ENCODE measurements around the gene NUP214. TPM values are rescaled to one million over a fixed set of nuclear protein-coding genes. Genes with fewer than 3 reads are reported as not detected.

The NUP214 gene
- total and polyA plus RNA-seq, 2 of the 4 experiments (the other 2 are of a cell fraction): 7.9 to 13.4 TPM

DNA sequence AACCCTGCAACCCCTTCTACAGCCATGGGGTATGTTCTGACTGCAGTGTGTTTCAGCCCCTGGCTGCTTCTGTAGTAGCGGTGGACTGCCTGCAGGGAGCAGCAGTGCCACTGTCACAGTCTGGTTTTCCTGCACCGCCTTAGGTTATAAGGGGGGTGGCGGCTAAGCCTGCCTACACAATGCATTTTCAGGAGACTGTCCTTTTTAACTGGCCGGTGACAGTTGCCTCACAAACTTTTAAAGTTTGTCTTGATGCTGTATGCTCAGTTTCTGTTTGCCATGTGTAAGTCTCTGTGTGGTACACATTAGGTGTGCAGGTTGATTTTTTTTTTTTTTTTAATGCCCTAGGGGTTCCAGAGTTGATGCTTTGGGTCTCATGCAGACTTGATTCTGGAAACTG lies 53.0 kb downstream of the NUP214 start:
- intact Hi-C loops (cut with micrococcal nuclease): loop anchor here (1.0 to 10.0 kb wide), 5 partner anchors 50 to 256 kb away; no protein-coding TSS in a partner anchor
- in situ Hi-C loops (cut with MboI; ENCODE audit: low sequenced_read_pairs): loop anchor here (5.0 kb wide), 1 partner anchor 159 kb away; no protein-coding TSS in a partner anchor
- ATAC-seq (ENCODE audit: low read depth): peak; percentile 91
- Histone ChIP-seq H3K79me1 (ENCODE audit: low read depth in 1 of 2, low read length in 2 of 2) (peaks cover 3 to 20% of the 10 kb centered on the region in 2 experiments; a peak in 3 of 4 replicates), H3K18ac (ENCODE audit: low read depth, low read length) (peak overlapping the region; percentile 76; the same call in 1 of the 2 replicates), H2AK5ac (ENCODE audit: low read depth, low read length) (peak overlapping the region; percentile 80; the same call in 1 of the 2 replicates), H2AK9ac (replicated peaks; ENCODE audit: low read depth, low read length, poor library complexity) (no peak overlapping the region), H3K4ac (ENCODE audit: low read depth, low read length) (peak overlapping the region; percentile 93), H3K9me3 (ENCODE audit: control insufficient read depth, insufficient read depth, low read length) (no peaks in the 10 kb centered on the region), H3K14ac (replicated peaks; ENCODE audit: low read depth, low read length) (0 out of 2 replicates have a peak overlapping the region, but pooled peaks have one; percentile 23), H2BK15ac (ENCODE audit: low read depth, low read length) (peak overlapping the region; percentile 55; the same call in 1 of the 3 replicates), H3K27me3 (ENCODE audit: control insufficient read depth, insufficient read depth, low read length) (no peaks in the 10 kb centered on the region), H4K5ac (ENCODE audit: low read depth, low read length) (0 out of 2 replicates have a peak overlapping the region, but pooled peaks have one; percentile 22), H2AFZ (replicated peaks; ENCODE audit: low read length, poor library complexity) (no peak overlapping the region), H3K27ac (ENCODE audit: insufficient read depth, low read length) (no peak overlapping the region; the same call in 1 of the 2 replicates), H3K36me3 (ENCODE audit: control insufficient read depth, insufficient read depth, low read length) (peaks cover 20% of the 10 kb centered on the region), H3K23ac (ENCODE audit: low read depth, low read length) (peak overlapping the region; percentile 52; the same call in 1 of the 2 replicates), H4K91ac (ENCODE audit: insufficient read depth, low read depth, low read length) (0 out of 2 replicates have a peak overlapping the region, but pooled peaks have one; percentile 87), H2BK5ac (ENCODE audit: low read depth, low read length, poor library complexity, severe bottlenecking) (no peak overlapping the region), H3K4me1 (ENCODE audit: control insufficient read depth, insufficient read depth, low read length) (peaks cover 18% of the 10 kb centered on the region), H2BK20ac (ENCODE audit: low read depth, low read length) (peak overlapping the region; percentile 88), H3K56ac (ENCODE audit: extremely low read depth, insufficient read depth, low read length) (peak overlapping the region; percentile 13; the same call in 1 of the 2 replicates), H2BK120ac (ENCODE audit: low read depth, low read length) (peak overlapping the region; percentile 60), H4K20me1 (ENCODE audit: insufficient read depth, low read length) (peaks cover 19% of the 10 kb centered on the region), H4K8ac (ENCODE audit: low read depth in 2 of 2, low read length in 2 of 2) (peak overlapping the region in 1 of 2 experiments; percentile 69; a peak in 1 of 4 replicates), H3K9me1 (ENCODE audit: insufficient read depth, low read length) (peaks cover 13% of the 10 kb centered on the region), H3K4me3 (ENCODE audit: insufficient read depth, low read depth, low read length) (no peak overlapping the region), H3K9ac (ENCODE audit: low read depth, low read length) (no peak overlapping the region), H3K4me2 (ENCODE audit: low read depth, low read length) (no peak overlapping the region)
- BruUV-seq (replicated peaks): no TSS peak
- dilution Hi-C loops (cut with HindIII; ENCODE audit: low sequenced_read_pairs, unreplicated experiment): no loop called here
- WGBS, 2 experiments (ENCODE audit: extremely low coverage in 2 of 2, insufficient read length in 1 of 2): 0% methylated on average over 1 of the region's 4 CpGs; no CpG with 5 or more reads in 1 of the 2 experiments
- peak; percentile 86 for DNase-seq
- ChIA-PET CTCF (interaction anchor here (0.6 to 5.2 kb wide), 11 partner anchors 11 to 158 kb away, joined by 3 to 45 read pairs (median 4); no protein-coding TSS in a partner anchor), POLR2A (ENCODE audit: unreplicated experiment) (no interaction called here)
- no peak for TF ChIP-seq MXI1 (IDR thresholded peaks at IDR 0.05; ENCODE audit: borderline replicate concordance, low read depth, low read length)
- no peak for TF ChIP-seq CHD1 (IDR thresholded peaks at IDR 0.05; ENCODE audit: low read depth, low read length)
- TF ChIP-seq MAZ (IDR thresholded peaks at IDR 0.05; ENCODE audit: borderline replicate concordance, low read depth, low read length): no peak; the same call in 1 of the 2 replicates
- TF ChIP-seq RCOR1 (IDR thresholded peaks at IDR 0.05; ENCODE audit: insufficient replicate concordance, low read length): no peak
- TF ChIP-seq, protein P1, sequence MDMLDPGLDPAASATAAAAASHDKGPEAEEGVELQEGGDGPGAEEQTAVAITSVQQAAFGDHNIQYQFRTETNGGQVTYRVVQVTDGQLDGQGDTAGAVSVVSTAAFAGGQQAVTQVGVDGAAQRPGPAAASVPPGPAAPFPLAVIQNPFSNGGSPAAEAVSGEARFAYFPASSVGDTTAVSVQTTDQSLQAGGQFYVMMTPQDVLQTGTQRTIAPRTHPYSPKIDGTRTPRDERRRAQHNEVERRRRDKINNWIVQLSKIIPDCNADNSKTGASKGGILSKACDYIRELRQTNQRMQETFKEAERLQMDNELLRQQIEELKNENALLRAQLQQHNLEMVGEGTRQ (IDR thresholded peaks at IDR 0.05; ENCODE audit: low read depth, low read length): no peak
- TF ChIP-seq, protein P2, sequence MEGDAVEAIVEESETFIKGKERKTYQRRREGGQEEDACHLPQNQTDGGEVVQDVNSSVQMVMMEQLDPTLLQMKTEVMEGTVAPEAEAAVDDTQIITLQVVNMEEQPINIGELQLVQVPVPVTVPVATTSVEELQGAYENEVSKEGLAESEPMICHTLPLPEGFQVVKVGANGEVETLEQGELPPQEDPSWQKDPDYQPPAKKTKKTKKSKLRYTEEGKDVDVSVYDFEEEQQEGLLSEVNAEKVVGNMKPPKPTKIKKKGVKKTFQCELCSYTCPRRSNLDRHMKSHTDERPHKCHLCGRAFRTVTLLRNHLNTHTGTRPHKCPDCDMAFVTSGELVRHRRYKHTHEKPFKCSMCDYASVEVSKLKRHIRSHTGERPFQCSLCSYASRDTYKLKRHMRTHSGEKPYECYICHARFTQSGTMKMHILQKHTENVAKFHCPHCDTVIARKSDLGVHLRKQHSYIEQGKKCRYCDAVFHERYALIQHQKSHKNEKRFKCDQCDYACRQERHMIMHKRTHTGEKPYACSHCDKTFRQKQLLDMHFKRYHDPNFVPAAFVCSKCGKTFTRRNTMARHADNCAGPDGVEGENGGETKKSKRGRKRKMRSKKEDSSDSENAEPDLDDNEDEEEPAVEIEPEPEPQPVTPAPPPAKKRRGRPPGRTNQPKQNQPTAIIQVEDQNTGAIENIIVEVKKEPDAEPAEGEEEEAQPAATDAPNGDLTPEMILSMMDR (conservative IDR thresholded peaks at IDR 0.05; ENCODE audit: low read depth, low read length): peak; percentile 94
- TF ChIP-seq BHLHE40 (IDR thresholded peaks at IDR 0.05; ENCODE audit: low read depth, low read length): no peak
- peak; percentile 97 for TF ChIP-seq SMC3 (IDR thresholded peaks at IDR 0.05; ENCODE audit: low read depth, low read length)
- TF ChIP-seq RAD21 (IDR thresholded peaks at IDR 0.05; ENCODE audit: low read length): peak; percentile 95
